H1 (cell line): Measurements from ENCODE around the gene ATP7B. TPM values are rescaled to one million over a fixed set of nuclear protein-coding genes. Genes with fewer than 3 reads are reported as not detected.

ENCODE experiments used
- CTCF ChIA-PET: fragments of 300-600 bp; sonication (Branson Sonifier 250); formaldehyde crosslinking; loops from one replicate; lab custom pipeline; 2021; ENCODE audit not compliant: partially characterized antibody; lab: Charles Lee
- POLR2A ChIA-PET: fragments of 300-600 bp; sonication (Branson Sonifier 250); formaldehyde crosslinking; loops from one replicate; lab custom pipeline; 2021; ENCODE audit warnings: inconsistent platforms; ENCODE audit not compliant: partially characterized antibody; lab: Charles Lee
- DNase-seq, 2 experiments: peaks; one replicate each; pipeline versions ENCODE4 v3.0.0 to v3.0.0-alpha.2; 2010 to 2022; ENCODE audit warnings: low spot score in 2 of 2, low read depth in 1 of 2, mixed read lengths in 1 of 2
- FAIRE-seq: peaks from 2 replicates; lab custom pipeline; 2011; peaks lifted over from hg19 to GRCh38; lab: Jason Lieb, UNC
- H2AFZ ChIP-seq: 2 replicates; pipeline ENCODE4 v1.8.1; 2012; ENCODE audit warnings: low read length, inconsistent platforms
- H2AK5ac ChIP-seq: 2 replicates; pipeline ENCODE4 v1.6.1; 2013; ENCODE audit warnings: low read depth, low read length
- H2BK120ac ChIP-seq: replicated peaks from 2 replicates; pipeline ENCODE3; 2013; ENCODE audit warnings: low read depth, low read length, inconsistent platforms
- H2BK12ac ChIP-seq: 2 replicates; pipeline ENCODE4 v1.6.1; 2013; ENCODE audit warnings: low read depth, low read length
- H2BK15ac ChIP-seq: 2 replicates; pipeline ENCODE4 v1.6.1; 2013; ENCODE audit warnings: low read length
- H2BK20ac ChIP-seq: 2 replicates; pipeline ENCODE4 v1.6.1; 2013; ENCODE audit warnings: low read length
- H2BK5ac ChIP-seq: 2 replicates; pipeline ENCODE4 v1.6.1; 2013; ENCODE audit warnings: low read depth, low read length
- H3K14ac ChIP-seq: 2 replicates; pipeline ENCODE4 v1.6.1; 2013; ENCODE audit warnings: inconsistent platforms; ENCODE audit not compliant: insufficient read length
- H3K18ac ChIP-seq: 2 replicates; pipeline ENCODE4 v1.6.1; 2013; ENCODE audit warnings: low read length; ENCODE audit errors: extremely low read depth
- H3K23ac ChIP-seq: 2 replicates; pipeline ENCODE4 v1.6.1; 2013; ENCODE audit warnings: inconsistent platforms; ENCODE audit not compliant: insufficient read length
- H3K23me2 ChIP-seq: 2 replicates; pipeline ENCODE4 v1.6.1; 2013; ENCODE audit warnings: low read depth, low read length
- H3K27ac ChIP-seq: 2 replicates; pipeline ENCODE4 v1.6.1; 2011; ENCODE audit warnings: low read depth, low read length, inconsistent platforms
- H3K27me3 ChIP-seq, 4 experiments: replicated peaks in 1 of 4; 1 replicate in 1 of 4; 2 replicates in 3 of 4; pipeline versions ENCODE4 v1.6.1 to v1.8.1; 2011 to 2013; ENCODE audit warnings: low read length in 3 of 4, mild to moderate bottlenecking in 3 of 4, inconsistent platforms in 2 of 4, mixed read lengths in 2 of 4, moderate library complexity in 1 of 4; ENCODE audit not compliant: control insufficient read depth in 3 of 4, insufficient read depth in 3 of 4; ENCODE audit errors: extremely low read depth in 1 of 4
- H3K36me3 ChIP-seq, 4 experiments: 2 replicates each; pipeline versions ENCODE4 v1.6.1 to v1.8.1; 2011 to 2013; ENCODE audit warnings: mild to moderate bottlenecking in 4 of 4, low read length in 3 of 4, moderate library complexity in 2 of 4, control low read depth in 1 of 4, inconsistent platforms in 1 of 4; ENCODE audit not compliant: insufficient read depth in 4 of 4, control insufficient read depth in 2 of 4
- H3K4ac ChIP-seq: replicated peaks from 2 replicates; pipeline ENCODE3; 2013; ENCODE audit warnings: low read length, low read depth, mixed read lengths, inconsistent platforms; ENCODE audit not compliant: insufficient read length
- H3K4me1 ChIP-seq, 4 experiments: replicated peaks in 1 of 4; 1 replicate in 1 of 4; 2 replicates in 3 of 4; pipeline versions ENCODE4 v1.6.1 to v1.8.1; 2011 to 2013; ENCODE audit warnings: low read length in 3 of 4, inconsistent platforms in 2 of 4, mixed read lengths in 1 of 4; ENCODE audit not compliant: insufficient read depth in 4 of 4, control insufficient read depth in 3 of 4
- H3K4me2 ChIP-seq, 2 experiments: 2 replicates each; pipeline versions ENCODE4 v1.6.1 to v1.8.1; 2011 to 2013; ENCODE audit warnings: low read depth in 2 of 2, low read length in 2 of 2, control low read depth in 1 of 2, inconsistent platforms in 1 of 2, mild to moderate bottlenecking in 1 of 2; ENCODE audit not compliant: insufficient read depth in 1 of 2
- H3K4me3 ChIP-seq, 4 experiments: fragments of 200-600, 300-600 bp in 1 of 4; sonication (generic), shearing (Covaris generic), sonication (Bioruptor Twin) in 1 of 4; 2 replicates each; pipeline versions ENCODE4 v1.5.1 to v1.8.1; 2011 to 2016; ENCODE audit warnings: low read length in 4 of 4, low read depth in 3 of 4, control low read depth in 2 of 4, inconsistent platforms in 2 of 4, mild to moderate bottlenecking in 2 of 4, mixed read lengths in 1 of 4, moderate library complexity in 1 of 4; ENCODE audit not compliant: insufficient read depth in 2 of 4; ENCODE audit errors: extremely low read depth in 1 of 4
- H3K56ac ChIP-seq: replicated peaks from 2 replicates; pipeline ENCODE3; 2013; ENCODE audit warnings: low read depth, mild to moderate bottlenecking, mixed read lengths, low read length, inconsistent platforms; ENCODE audit not compliant: insufficient read length
- H3K79me1 ChIP-seq: 2 replicates; pipeline ENCODE4 v1.6.1; 2013; ENCODE audit warnings: low read depth, low read length, control low read depth
- H3K79me2 ChIP-seq, 2 experiments: 2 replicates each; pipeline versions ENCODE4 v1.6.1 to v1.8.1; 2012 to 2013; ENCODE audit warnings: low read length in 2 of 2, mild to moderate bottlenecking in 2 of 2, inconsistent platforms in 1 of 2; ENCODE audit not compliant: insufficient read depth in 2 of 2, control insufficient read depth in 1 of 2
- H3K9ac ChIP-seq, 4 experiments: replicated peaks in 1 of 4; 1 replicate in 1 of 4; 2 replicates in 3 of 4; pipeline versions ENCODE4 v1.6.1 to v1.8.1; 2011 to 2013; ENCODE audit warnings: low read depth in 3 of 4, low read length in 3 of 4, control low read depth in 2 of 4, mild to moderate bottlenecking in 2 of 4, moderate library complexity in 2 of 4, inconsistent platforms in 1 of 4; ENCODE audit errors: extremely low read depth in 1 of 4
- H3K9me3 ChIP-seq, 2 experiments: 2 replicates each; pipeline versions ENCODE4 v1.6.1 to v1.8.1; 2012 to 2013; ENCODE audit warnings: mild to moderate bottlenecking in 2 of 2, moderate library complexity in 2 of 2, control low read depth in 1 of 2, inconsistent platforms in 1 of 2, low read depth in 1 of 2, low read length in 1 of 2, mixed read lengths in 1 of 2; ENCODE audit not compliant: insufficient read depth in 2 of 2
- H4K20me1 ChIP-seq, 2 experiments: replicated peaks in 1 of 2; 2 replicates each; pipeline versions ENCODE3 to v1.8.1; 2011 to 2013; ENCODE audit warnings: inconsistent platforms in 2 of 2, low read length in 2 of 2, mild to moderate bottlenecking in 1 of 2; ENCODE audit not compliant: insufficient read depth in 2 of 2, control insufficient read depth in 1 of 2
- H4K5ac ChIP-seq: 2 replicates; pipeline ENCODE4 v1.6.1; 2013; ENCODE audit warnings: low read length, low read depth, mixed read lengths, inconsistent platforms; ENCODE audit not compliant: insufficient read length
- H4K8ac ChIP-seq: 2 replicates; pipeline ENCODE4 v1.8.0; 2013; ENCODE audit warnings: mild to moderate bottlenecking, moderate library complexity, low read length, inconsistent platforms; ENCODE audit not compliant: insufficient read depth; ENCODE audit errors: extremely low read depth
- H4K91ac ChIP-seq: replicated peaks from 2 replicates; pipeline ENCODE3; 2013; ENCODE audit warnings: low read length, mixed read lengths, inconsistent platforms; ENCODE audit not compliant: insufficient read length
- RBBP5 ChIP-seq: IDR thresholded peaks from 2 replicates; pipeline ENCODE4 v1.7.1; 2012; ENCODE audit warnings: low read depth, mild to moderate bottlenecking, inconsistent platforms, low read length, moderate library complexity, borderline replicate concordance
- USF2 ChIP-seq: IDR thresholded peaks from 2 replicates; pipeline ENCODE4 v1.6.1; 2011; ENCODE audit warnings: low read length, improper control_type of control experiment
- WGBS, 2 experiments: shearing (Covaris generic) in 1 of 2; methylation state at CpG; one replicate each; pipeline versions ENCODE4 v1.1.6 to v1.1.7; 2013 to 2015; ENCODE audit warnings: low lambda C conversion rate in 2 of 2, mixed read lengths in 2 of 2, inconsistent platforms in 1 of 2, low coverage in 1 of 2, missing lambda C conversion rate in 1 of 2; ENCODE audit not compliant: insufficient replicate concordance in 2 of 2, insufficient coverage in 1 of 2, insufficient read length in 1 of 2; ENCODE audit errors: extremely low coverage in 1 of 2, missing lambda C conversion rate in 1 of 2; 5-methylcytosine and 5-hydroxymethylcytosine counted together
- polyA plus RNA-seq, 7 experiments: library from polyadenylated mRNA; depleted of rRNA in 3 of 7; stranded (reverse) in 5 of 7; unstranded in 2 of 7; fragments of >200 nt in 5 of 7; fragments of 200-250 nt in 2 of 7; gene quantifications; 1 replicate in 5 of 7; 2 replicates in 1 of 7; 4 replicates in 1 of 7; pipeline versions ENCODE4 v1.2.1 to v1.2.3, GENCODE V29; 2011 to 2013; ENCODE audit warnings: missing spikeins in 2 of 7, mixed read lengths in 2 of 7
- total RNA-seq: library from RNA; stranded (reverse); fragmentation: NEBNext Ultra II Directional; extraction: Animal tissue kit (Norgen Biotek cat#: 25700); gene quantifications from 2 replicates; pipeline ENCODE4 v1.2.1, GENCODE V29; 2021

Gene ATP7B
- total and polyA plus RNA-seq, 2 of the 8 experiments (the other 6 are each of a cell fraction or from before 2014, with no cell fraction given), result 4.1 to 9.2 TPM

GRCh38 chr13:51902776-51903175, 108.5 kb downstream of the ATP7B start:
- no peaks in the 10 kb centered on the region for H3K27me3 ChIP-seq
- H3K36me3 ChIP-seq, result no peaks in the 10 kb centered on the region
- no peaks in the 10 kb centered on the region for H3K23me2 ChIP-seq
- H3K56ac ChIP-seq, result no peak overlapping the region
- no peak overlapping the region for H3K18ac ChIP-seq
- CTCF ChIA-PET, result interaction anchor here (0.8 to 2.0 kb wide), 5 partner anchors 10 to 94 kb away, joined by 3 to 6 read pairs (median 5); no protein-coding TSS in a partner anchor
- 93% methylated on average over 4 of the region's 4 CpGs; no CpG with 5 or more reads in 1 of the 2 experiments for WGBS, 2 experiments
- no peak overlapping the region for H2BK5ac ChIP-seq
- H4K20me1 ChIP-seq, result peaks cover 0 to 2% of the 10 kb centered on the region in 2 experiments
- POLR2A ChIA-PET, result no interaction called here
- H2BK12ac ChIP-seq, result no peak overlapping the region
- TF ChIP-seq USF2 (no peak), RBBP5 (no peak)
- peaks cover 0 to 5% (median under 1%) of the 10 kb centered on the region in 4 experiments; a peak in 2 of 7 replicates for H3K4me1 ChIP-seq
- H4K91ac ChIP-seq, result no peak overlapping the region
- no peak overlapping the region for H3K4me2 ChIP-seq
- no peak for DNase-seq
- no peak overlapping the region for H2AFZ ChIP-seq
- no peaks in the 10 kb centered on the region for H3K79me2 ChIP-seq
- no peak overlapping the region for H4K5ac ChIP-seq
- FAIRE-seq, result no peak
- H3K23ac ChIP-seq, result no peak overlapping the region
- no peak overlapping the region for H3K4ac ChIP-seq
- no peak overlapping the region for H3K27ac ChIP-seq
- no peaks in the 10 kb centered on the region; the same call in 1 of the 2 replicates for H3K79me1 ChIP-seq
- H3K9me3 ChIP-seq, result no peaks in the 10 kb centered on the region
- H3K4me3 ChIP-seq, result no peak overlapping the region
- no peak overlapping the region for H2BK120ac ChIP-seq
- H2BK20ac ChIP-seq, result no peak overlapping the region
- no peak overlapping the region for H3K9ac ChIP-seq
- no peak overlapping the region for H3K14ac ChIP-seq
- no peak overlapping the region for H2AK5ac ChIP-seq
- H4K8ac ChIP-seq, result no peak overlapping the region
- H2BK15ac ChIP-seq, result no peak overlapping the region
